Liver (tissue), 3 donors: ENCODE results near the gene TANGO2.

Experiments used
- CTCF ChIP-seq: fragments of 150-350 bp; IDR thresholded peaks from 2 replicates; pipeline ENCODE4 v1.5.1; 2017; ENCODE audit warnings: improper control_type of control experiment, low read depth, low read length; ENCODE audit not compliant: missing input control
- FOXA1 ChIP-seq: IDR thresholded peaks from 2 replicates; pipeline ENCODE4 v1.6.1; 2016; ENCODE audit warnings: antibody characterized with exemption
- JUND ChIP-seq, 2 donors: IDR thresholded peaks; 2 replicates each; pipeline ENCODE4 v1.6.1; 2016; ENCODE audit warnings: antibody characterized with exemption in 2 of 2
- MAX ChIP-seq: IDR thresholded peaks from 2 replicates; pipeline ENCODE4 v1.6.1; 2016; ENCODE audit warnings: antibody characterized with exemption
- YY1 ChIP-seq: IDR thresholded peaks from 2 replicates; pipeline ENCODE4 v1.6.1; 2016; ENCODE audit warnings: antibody characterized with exemption, mild to moderate bottlenecking
- ZBTB33 ChIP-seq: IDR thresholded peaks from 2 replicates; pipeline ENCODE4 v1.6.1; 2016; ENCODE audit warnings: antibody characterized with exemption
- donor health status: healthy.
- donor health status: healthy.

GRCh38 chr22:20065896-20066616 lies 45.1 kb downstream of the TANGO2 start:
- TF ChIP-seq CTCF (no peak), FOXA1 (no peak), ZBTB33 (no peak), JUND (IDR thresholded peaks at IDR 0.05) (no peak), MAX (no peak), YY1 (no peak)
